Tongue (tissue), 2 donors: ENCODE data around the gene PDE4D. TPM values are rescaled to one million over a fixed set of nuclear protein-coding genes. Genes with fewer than 3 reads are reported as not detected.

Experiments
- DNase-seq: peaks from one replicate; pipeline ENCODE4 v3.0.0-alpha.2; 2015
- total RNA-seq: library from RNA; depleted of rRNA; stranded (reverse); fragments of >200 nt; gene quantifications from one replicate; pipeline ENCODE4 v1.2.3, GENCODE V29; 2014

Gene PDE4D
- total RNA-seq, 1 donor from 2014 or later: 189 TPM

GRCh38 chr5:59249726-59250125, 643.8 kb downstream of the PDE4D start:
- DNase-seq: no peak

GRCh38 chr5:59249160-59249559, 644.4 kb downstream of the PDE4D start:
- DNase-seq: no peak

GRCh38 chr5:59246882-59247281, 646.6 kb downstream of the PDE4D start:
- DNase-seq: no peak

GRCh38 chr5:59246145-59246869, 647.2 kb downstream of the PDE4D start:
- DNase-seq: no peak

- DNase-seq: no peak
Observed at GRCh38 chr5:59245198-59245597, 648.3 kb downstream of the PDE4D start.

- no peak for DNase-seq
Observed at GRCh38 chr5:59241552-59241951, 652.0 kb downstream of the PDE4D start.

- DNase-seq: no peak
Observed at GRCh38 chr5:59241119-59241518, 652.4 kb downstream of the PDE4D start.

GRCh38 chr5:59238126-59238902, 655.2 kb downstream of the PDE4D start:
- no peak for DNase-seq

- no peak for DNase-seq
Observed at GRCh38 chr5:59236986-59237385, 656.5 kb downstream of the PDE4D start.

GRCh38 chr5:59236448-59236847, 657.1 kb downstream of the PDE4D start:
- peak; percentile 38 for DNase-seq

- DNase-seq: no peak
Observed at GRCh38 chr5:59234236-59234635, 659.3 kb downstream of the PDE4D start.

GRCh38 chr5:59231221-59231931, 662.1 kb downstream of the PDE4D start:
- no peak for DNase-seq

GRCh38 chr5:59222687-59223511, 670.6 kb downstream of the PDE4D start:
- no peak for DNase-seq

GRCh38 chr5:59221769-59222168, 671.8 kb downstream of the PDE4D start:
- DNase-seq: no peak

- no peak for DNase-seq
Observed at GRCh38 chr5:59218424-59219045, 675.0 kb downstream of the PDE4D start.

GRCh38 chr5:59216841-59217240, 676.7 kb downstream of the PDE4D start:
- DNase-seq: no peak

- DNase-seq: no peak
Observed at GRCh38 chr5:59212596-59212995, 680.9 kb downstream of the PDE4D start.

- peak; percentile 70 for DNase-seq
Observed at GRCh38 chr5:59209758-59210359, 683.7 kb downstream of the PDE4D start.

GRCh38 chr5:59208474-59208873, 685.1 kb downstream of the PDE4D start:
- no peak for DNase-seq

- peak; percentile 52 for DNase-seq
Observed at GRCh38 chr5:59207401-59207800, 686.1 kb downstream of the PDE4D start.

- DNase-seq: no peak
Observed at GRCh38 chr5:59206132-59206581, 687.4 kb downstream of the PDE4D start.
